OCI-LY3 (cell line): ENCODE measurements around the gene DSTN.

Experiments
- EZH2phosphoT487 ChIP-seq: fragments of 200-600 bp; shearing (Covaris generic); IDR thresholded peaks from 2 replicates; pipeline ENCODE4 v1.6.1; 2018; ENCODE audit warnings: antibody characterized with exemption, mixed run types, low read depth
- TF ChIP-seq, protein P1 (sequence below): fragments of 200-600, 300-600 bp; sonication (generic); IDR thresholded peaks from 2 replicates; pipeline ENCODE4 v1.5.1; 2014; ENCODE audit warnings: antibody characterized with exemption, low read length, low read depth

- TF ChIP-seq, protein P1, sequence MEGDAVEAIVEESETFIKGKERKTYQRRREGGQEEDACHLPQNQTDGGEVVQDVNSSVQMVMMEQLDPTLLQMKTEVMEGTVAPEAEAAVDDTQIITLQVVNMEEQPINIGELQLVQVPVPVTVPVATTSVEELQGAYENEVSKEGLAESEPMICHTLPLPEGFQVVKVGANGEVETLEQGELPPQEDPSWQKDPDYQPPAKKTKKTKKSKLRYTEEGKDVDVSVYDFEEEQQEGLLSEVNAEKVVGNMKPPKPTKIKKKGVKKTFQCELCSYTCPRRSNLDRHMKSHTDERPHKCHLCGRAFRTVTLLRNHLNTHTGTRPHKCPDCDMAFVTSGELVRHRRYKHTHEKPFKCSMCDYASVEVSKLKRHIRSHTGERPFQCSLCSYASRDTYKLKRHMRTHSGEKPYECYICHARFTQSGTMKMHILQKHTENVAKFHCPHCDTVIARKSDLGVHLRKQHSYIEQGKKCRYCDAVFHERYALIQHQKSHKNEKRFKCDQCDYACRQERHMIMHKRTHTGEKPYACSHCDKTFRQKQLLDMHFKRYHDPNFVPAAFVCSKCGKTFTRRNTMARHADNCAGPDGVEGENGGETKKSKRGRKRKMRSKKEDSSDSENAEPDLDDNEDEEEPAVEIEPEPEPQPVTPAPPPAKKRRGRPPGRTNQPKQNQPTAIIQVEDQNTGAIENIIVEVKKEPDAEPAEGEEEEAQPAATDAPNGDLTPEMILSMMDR = no peak
- TF ChIP-seq EZH2phosphoT487 = no peak
Observed at GRCh38 chr20:17624070-17624469, 54.2 kb downstream of the DSTN start.
